ENCODE data around the gene PACS1.

The PACS1 gene

GRCh38 chr11:66293777-66294625 lies 223.9 kb downstream of the PACS1 start:
- TF ChIP-seq ZNF274 (IDR thresholded peaks at IDR 0.05; ENCODE audit: low read depth, low read length): no peak
- no peak overlapping the region for H3K4me3 ChIP-seq (ENCODE audit: low read length)
